Activated CD4-positive, alpha-beta T cell treated with anti-CD3 and anti-CD28 coated beads, Interleukin-2, amount 10 ng/mL, durations not matched to agents 24 days and 14 days (primary cell): Measurements from ENCODE around the gene RPN2. TPM values are rescaled to one million over a fixed set of nuclear protein-coding genes. Genes with fewer than 3 reads are reported as not detected.

ENCODE experiments used
- DNase-seq: peaks from one replicate; pipeline ENCODE4 v3.0.0; 2022
- H3K27ac Mint-ChIP-seq: one replicate; pipeline ENCODE4 v1.8.0; 2022; ENCODE audit warnings: mild to moderate bottlenecking, mixed read lengths
- H3K27me3 Mint-ChIP-seq: one replicate; pipeline ENCODE4 v1.8.0; 2022; ENCODE audit warnings: mixed read lengths
- H3K36me3 Mint-ChIP-seq: one replicate; pipeline ENCODE4 v1.8.0; 2022; ENCODE audit warnings: low read depth, mild to moderate bottlenecking, mixed read lengths
- H3K4me1 Mint-ChIP-seq: one replicate; pipeline ENCODE4 v1.8.0; 2021; ENCODE audit warnings: mixed read lengths
- H3K4me3 Mint-ChIP-seq: one replicate; pipeline ENCODE4 v1.8.0; 2022; ENCODE audit warnings: mild to moderate bottlenecking, moderate library complexity, mixed read lengths
- H3K9me3 Mint-ChIP-seq: one replicate; pipeline ENCODE4 v1.8.0; 2021; ENCODE audit warnings: mixed read lengths
- intact Hi-C: fragments of 100-400 bp; cut with micrococcal nuclease; formaldehyde crosslinking; loops from one replicate; pipeline ENCODE4 v1.15.1; 2023
- total RNA-seq: library from RNA; stranded (reverse); gene quantifications from 2 replicates; pipeline ENCODE4 v1.2.3, GENCODE V29; 2022

The RPN2 gene
- total RNA-seq, 1 donor from 2014 or later, result 213 TPM

GRCh38 chr20:37282556-37282955 lies 103.4 kb downstream of the RPN2 start:
- Mint-ChIP-seq H3K9me3 (no peaks in the 10 kb centered on the region), H3K36me3 (no peaks in the 10 kb centered on the region), H3K27me3 (peaks cover 6% of the 10 kb centered on the region), H3K27ac (no peak overlapping the region), H3K4me3 (no peak overlapping the region), H3K4me1 (no peaks in the 10 kb centered on the region)
- no peak for DNase-seq
- intact Hi-C loops, result no loop called here

DNA sequence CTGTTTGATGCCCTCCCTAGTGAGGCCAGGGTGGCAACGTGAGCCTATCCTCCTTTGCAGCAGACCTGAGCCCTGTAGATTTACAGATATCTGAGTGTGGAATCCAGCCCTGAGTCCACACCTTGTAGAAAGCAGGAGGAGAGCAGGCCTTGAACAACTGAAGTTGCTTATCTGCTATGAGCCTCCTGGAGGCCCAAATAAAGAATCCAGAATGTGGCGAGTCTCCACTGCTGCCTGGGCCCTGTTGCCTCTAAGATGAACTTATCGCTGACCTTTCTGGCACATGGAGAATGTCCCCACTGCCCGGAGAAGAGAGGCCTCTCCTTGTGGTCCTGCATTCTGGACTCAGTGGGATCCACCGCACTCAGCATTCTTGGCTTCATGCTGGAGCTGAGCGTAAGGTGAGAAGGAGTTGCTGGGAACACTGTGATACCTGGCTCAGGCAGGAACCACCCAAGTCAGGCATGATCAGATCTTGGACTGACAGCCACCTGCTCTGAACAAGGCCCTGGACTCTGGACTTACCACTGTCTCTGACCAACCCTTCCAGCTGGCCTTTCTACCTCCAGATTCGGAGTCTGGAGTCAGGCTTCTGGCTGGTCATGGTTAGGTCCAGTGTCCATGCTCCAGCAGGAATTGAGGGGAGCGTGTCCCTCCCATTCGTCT lies 104.5 kb downstream of the RPN2 start:
- Mint-ChIP-seq H3K27me3 (peaks cover 6% of the 10 kb centered on the region), H3K27ac (no peak overlapping the region), H3K36me3 (no peaks in the 10 kb centered on the region), H3K4me1 (peaks cover under 1% of the 10 kb centered on the region), H3K4me3 (no peak overlapping the region), H3K9me3 (no peaks in the 10 kb centered on the region)
- no peak for DNase-seq
- intact Hi-C loops, result no loop called here

GRCh38 chr20:37284691-37285161 lies 105.6 kb downstream of the RPN2 start:
- Mint-ChIP-seq H3K4me1 (peaks cover 2% of the 10 kb centered on the region), H3K9me3 (no peaks in the 10 kb centered on the region)

GRCh38 chr20:37285664-37286374 lies 106.7 kb downstream of the RPN2 start:
- H3K36me3 Mint-ChIP-seq, result peaks cover 2% of the 10 kb centered on the region
- H3K9me3 Mint-ChIP-seq, result no peaks in the 10 kb centered on the region
- peaks cover 2% of the 10 kb centered on the region for H3K4me1 Mint-ChIP-seq
- intact Hi-C loops, result no loop called here
- peaks cover 6% of the 10 kb centered on the region for H3K27me3 Mint-ChIP-seq
- no peak overlapping the region for H3K27ac Mint-ChIP-seq
- H3K4me3 Mint-ChIP-seq, result no peak overlapping the region
- DNase-seq, result no peak

More at GRCh38 chr20:37284691-37285161, 105.6 kb downstream of the RPN2 start:
- Mint-ChIP-seq H3K36me3 (peaks cover 2% of the 10 kb centered on the region), H3K4me3 (no peak overlapping the region), H3K27me3 (peaks cover 6% of the 10 kb centered on the region), H3K27ac (no peak overlapping the region)
- intact Hi-C loops, result no loop called here
- no peak for DNase-seq

- H3K4me1 Mint-ChIP-seq, result peaks cover 12% of the 10 kb centered on the region
- H3K27ac Mint-ChIP-seq, result peak overlapping the region; percentile 68
- peaks cover 14% of the 10 kb centered on the region for H3K36me3 Mint-ChIP-seq
- peak overlapping the region; percentile 47 for H3K4me3 Mint-ChIP-seq
- DNase-seq, result no peak
- H3K9me3 Mint-ChIP-seq, result peaks cover 4% of the 10 kb centered on the region
- H3K27me3 Mint-ChIP-seq, result peaks cover 6% of the 10 kb centered on the region
- intact Hi-C loops, result no loop called here
Observed at GRCh38 chr20:37288091-37288490, 109.0 kb downstream of the RPN2 start.

DNA sequence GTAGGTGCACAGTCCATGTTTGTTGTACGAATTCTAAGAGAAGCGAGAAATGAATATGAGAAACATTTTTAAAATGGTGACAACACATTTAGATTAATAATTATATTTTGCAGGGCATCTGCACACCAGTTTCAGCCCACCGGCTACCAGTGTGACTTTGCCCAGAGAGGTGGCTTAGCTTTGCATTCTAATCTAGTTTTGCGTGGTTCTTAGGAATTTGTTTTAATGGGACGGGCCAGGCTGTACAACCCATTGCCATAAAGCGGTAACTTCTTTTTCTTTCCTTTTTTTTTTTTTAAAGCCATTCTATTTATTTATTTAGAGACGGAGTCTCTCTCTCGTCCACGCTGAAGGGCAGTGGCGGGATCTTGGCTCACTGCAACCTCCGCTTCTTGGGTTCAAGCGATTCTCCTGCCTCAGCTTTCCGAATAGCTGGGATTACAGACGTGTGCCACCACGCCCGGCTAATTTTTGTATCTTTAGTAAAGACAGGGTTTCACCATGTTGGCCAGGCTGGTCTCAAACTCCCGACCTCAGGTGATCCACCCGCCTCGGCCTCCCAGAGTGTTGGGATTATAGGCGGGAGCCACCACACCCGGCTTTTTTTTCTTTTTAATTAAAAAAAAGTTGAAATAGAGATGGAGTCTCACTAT lies 111.2 kb downstream of the RPN2 start:
- peak overlapping the region; percentile 94 for H3K27ac Mint-ChIP-seq
- H3K4me1 Mint-ChIP-seq, result peaks cover 27% of the 10 kb centered on the region
- peaks cover 24% of the 10 kb centered on the region for H3K36me3 Mint-ChIP-seq
- H3K9me3 Mint-ChIP-seq, result peaks cover 4% of the 10 kb centered on the region
- no peak for DNase-seq
- intact Hi-C loops, result no loop called here
- peaks cover 6% of the 10 kb centered on the region for H3K27me3 Mint-ChIP-seq
- peak overlapping the region; percentile 90 for H3K4me3 Mint-ChIP-seq

Other genes starting within 250 kb of the RPN2 start
- 51.6 TPM in 2 replicates for gene SAMHD1, start 227.6 kb upstream of the RPN2 start, total RNA-seq
- gene RBL1, start 83.3 kb upstream of the RPN2 start, total RNA-seq, result 50.9 and 52.7 TPM in 2 replicates
- 0.63 and 1.3 TPM in 2 replicates for gene MROH8, start 218 bp downstream of the RPN2 start, total RNA-seq
- gene GHRH, start 82.5 kb downstream of the RPN2 start, total RNA-seq, result not detected in 2 replicates
- gene MANBAL, start 110.3 kb downstream of the RPN2 start, total RNA-seq, result 13.4 and 13.7 TPM in 2 replicates
- gene SRC, start 166.8 kb downstream of the RPN2 start, total RNA-seq, result 3.6 and 5.4 TPM in 2 replicates